HepG2 (cell line): ENCODE measurements around the gene RAB36.

Experiments
- TF ChIP-seq, protein P1 (sequence below), 2 experiments: IDR thresholded peaks; 2 replicates each; pipeline ENCODE4 v1.6.1; 2011 to 2012; ENCODE audit warnings: low read length in 2 of 2, borderline replicate concordance in 1 of 2, low read depth in 1 of 2, mild to moderate bottlenecking in 1 of 2, moderate library complexity in 1 of 2
- TF ChIP-seq, protein P2 (sequence below): sonication (generic); formaldehyde crosslinking; IDR thresholded peaks from 2 replicates; pipeline ENCODE4 v1.4.0; 2020; ENCODE audit warnings: missing genetic modification reagents
- TF ChIP-seq, protein P3 (sequence below): sonication (generic); formaldehyde crosslinking; IDR thresholded peaks from 2 replicates; pipeline ENCODE4 v1.5.1; 2020; ENCODE audit warnings: mild to moderate bottlenecking, missing genetic modification reagents, moderate library complexity

DNA sequence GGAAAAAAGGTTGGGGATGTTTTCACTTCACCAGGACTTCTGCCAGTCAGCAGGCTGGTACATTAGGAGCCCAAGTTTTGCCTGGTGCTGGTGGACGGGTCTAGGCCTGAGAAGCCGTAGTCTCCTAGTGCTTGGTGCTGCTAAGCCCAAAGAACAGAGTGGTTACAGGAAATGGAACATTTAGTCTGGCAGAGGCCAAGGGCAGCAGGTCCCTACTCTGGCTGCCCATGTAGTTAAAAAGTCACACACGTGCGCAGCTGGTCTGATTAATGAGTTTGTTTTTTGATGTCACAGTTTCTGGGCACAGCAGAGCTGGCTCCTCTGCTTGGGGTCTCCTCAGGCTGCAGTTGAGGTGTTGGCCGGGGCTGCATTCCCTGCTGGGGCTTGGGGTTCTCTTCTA lies 55.6 kb downstream of the RAB36 start:
- TF ChIP-seq, protein P1, sequence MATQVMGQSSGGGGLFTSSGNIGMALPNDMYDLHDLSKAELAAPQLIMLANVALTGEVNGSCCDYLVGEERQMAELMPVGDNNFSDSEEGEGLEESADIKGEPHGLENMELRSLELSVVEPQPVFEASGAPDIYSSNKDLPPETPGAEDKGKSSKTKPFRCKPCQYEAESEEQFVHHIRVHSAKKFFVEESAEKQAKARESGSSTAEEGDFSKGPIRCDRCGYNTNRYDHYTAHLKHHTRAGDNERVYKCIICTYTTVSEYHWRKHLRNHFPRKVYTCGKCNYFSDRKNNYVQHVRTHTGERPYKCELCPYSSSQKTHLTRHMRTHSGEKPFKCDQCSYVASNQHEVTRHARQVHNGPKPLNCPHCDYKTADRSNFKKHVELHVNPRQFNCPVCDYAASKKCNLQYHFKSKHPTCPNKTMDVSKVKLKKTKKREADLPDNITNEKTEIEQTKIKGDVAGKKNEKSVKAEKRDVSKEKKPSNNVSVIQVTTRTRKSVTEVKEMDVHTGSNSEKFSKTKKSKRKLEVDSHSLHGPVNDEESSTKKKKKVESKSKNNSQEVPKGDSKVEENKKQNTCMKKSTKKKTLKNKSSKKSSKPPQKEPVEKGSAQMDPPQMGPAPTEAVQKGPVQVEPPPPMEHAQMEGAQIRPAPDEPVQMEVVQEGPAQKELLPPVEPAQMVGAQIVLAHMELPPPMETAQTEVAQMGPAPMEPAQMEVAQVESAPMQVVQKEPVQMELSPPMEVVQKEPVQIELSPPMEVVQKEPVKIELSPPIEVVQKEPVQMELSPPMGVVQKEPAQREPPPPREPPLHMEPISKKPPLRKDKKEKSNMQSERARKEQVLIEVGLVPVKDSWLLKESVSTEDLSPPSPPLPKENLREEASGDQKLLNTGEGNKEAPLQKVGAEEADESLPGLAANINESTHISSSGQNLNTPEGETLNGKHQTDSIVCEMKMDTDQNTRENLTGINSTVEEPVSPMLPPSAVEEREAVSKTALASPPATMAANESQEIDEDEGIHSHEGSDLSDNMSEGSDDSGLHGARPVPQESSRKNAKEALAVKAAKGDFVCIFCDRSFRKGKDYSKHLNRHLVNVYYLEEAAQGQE (IDR thresholded peaks at IDR 0.05; ENCODE audit: borderline replicate concordance in 1 of 2, low read depth in 1 of 2, low read length in 2 of 2): no peak
- TF ChIP-seq, protein P2, sequence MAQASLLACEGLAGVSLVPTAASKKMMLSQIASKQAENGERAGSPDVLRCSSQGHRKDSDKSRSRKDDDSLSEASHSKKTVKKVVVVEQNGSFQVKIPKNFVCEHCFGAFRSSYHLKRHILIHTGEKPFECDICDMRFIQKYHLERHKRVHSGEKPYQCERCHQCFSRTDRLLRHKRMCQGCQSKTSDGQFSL (CRISPR knock-in tag): no peak
- TF ChIP-seq, protein P3, sequence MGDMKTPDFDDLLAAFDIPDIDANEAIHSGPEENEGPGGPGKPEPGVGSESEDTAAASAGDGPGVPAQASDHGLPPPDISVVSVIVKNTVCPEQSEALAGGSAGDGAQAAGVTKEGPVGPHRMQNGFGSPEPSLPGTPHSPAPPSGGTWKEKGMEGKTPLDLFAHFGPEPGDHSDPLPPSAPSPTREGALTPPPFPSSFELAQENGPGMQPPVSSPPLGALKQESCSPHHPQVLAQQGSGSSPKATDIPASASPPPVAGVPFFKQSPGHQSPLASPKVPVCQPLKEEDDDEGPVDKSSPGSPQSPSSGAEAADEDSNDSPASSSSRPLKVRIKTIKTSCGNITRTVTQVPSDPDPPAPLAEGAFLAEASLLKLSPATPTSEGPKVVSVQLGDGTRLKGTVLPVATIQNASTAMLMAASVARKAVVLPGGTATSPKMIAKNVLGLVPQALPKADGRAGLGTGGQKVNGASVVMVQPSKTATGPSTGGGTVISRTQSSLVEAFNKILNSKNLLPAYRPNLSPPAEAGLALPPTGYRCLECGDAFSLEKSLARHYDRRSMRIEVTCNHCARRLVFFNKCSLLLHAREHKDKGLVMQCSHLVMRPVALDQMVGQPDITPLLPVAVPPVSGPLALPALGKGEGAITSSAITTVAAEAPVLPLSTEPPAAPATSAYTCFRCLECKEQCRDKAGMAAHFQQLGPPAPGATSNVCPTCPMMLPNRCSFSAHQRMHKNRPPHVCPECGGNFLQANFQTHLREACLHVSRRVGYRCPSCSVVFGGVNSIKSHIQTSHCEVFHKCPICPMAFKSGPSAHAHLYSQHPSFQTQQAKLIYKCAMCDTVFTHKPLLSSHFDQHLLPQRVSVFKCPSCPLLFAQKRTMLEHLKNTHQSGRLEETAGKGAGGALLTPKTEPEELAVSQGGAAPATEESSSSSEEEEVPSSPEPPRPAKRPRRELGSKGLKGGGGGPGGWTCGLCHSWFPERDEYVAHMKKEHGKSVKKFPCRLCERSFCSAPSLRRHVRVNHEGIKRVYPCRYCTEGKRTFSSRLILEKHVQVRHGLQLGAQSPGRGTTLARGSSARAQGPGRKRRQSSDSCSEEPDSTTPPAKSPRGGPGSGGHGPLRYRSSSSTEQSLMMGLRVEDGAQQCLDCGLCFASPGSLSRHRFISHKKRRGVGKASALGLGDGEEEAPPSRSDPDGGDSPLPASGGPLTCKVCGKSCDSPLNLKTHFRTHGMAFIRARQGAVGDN (CRISPR knock-in tag): no peak
